ENCODE measurements around the gene PRKCQ. TPM values are rescaled to one million over a fixed set of nuclear protein-coding genes. Genes with fewer than 3 reads are reported as not detected.

PRKCQ gene
- total RNA-seq, 2 experiments from 2014 or later = 44.8 to 47.0 TPM

GRCh38 chr10:6409971-6410643 is 170.0 kb downstream of the PRKCQ start:
- ChIA-PET POLR2A (interaction anchor here (0.6 to 1.4 kb wide), 4 partner anchors 25 to 543 kb away, joined by 3 to 4 read pairs (median 4); partner anchors contain the start of gene PFKFB3), CTCF (interaction anchor here (0.6 to 1.8 kb wide), 5 partner anchors 8 to 304 kb away, joined by 3 to 5 read pairs (median 3); partner anchors contain the start of gene PFKFB3)

DNA sequence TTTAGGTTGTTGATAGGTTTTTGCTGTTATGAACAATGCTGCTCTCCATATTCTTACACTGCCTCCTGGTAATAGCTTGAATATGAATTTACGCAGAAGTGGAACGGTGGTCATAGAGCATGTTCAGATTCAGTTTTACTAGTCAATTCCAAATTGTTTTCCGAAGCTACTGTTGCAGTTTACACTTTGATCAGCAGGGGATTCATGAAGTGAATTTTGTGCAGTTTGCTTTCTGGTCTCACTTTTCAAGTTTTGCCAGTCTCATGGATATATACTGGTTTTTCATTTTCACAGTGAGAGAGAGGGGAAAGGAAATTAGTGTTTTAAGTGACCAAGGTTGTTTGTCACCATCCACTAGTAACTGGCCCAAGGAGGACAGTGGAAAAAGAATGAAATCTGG is 171.3 kb downstream of the PRKCQ start:
- CTCF ChIA-PET = interaction anchor here (0.8 kb wide), 1 partner anchor 12 kb away, joined by 3 read pairs; no protein-coding TSS in a partner anchor
- POLR2A ChIA-PET = no interaction called here

- ChIA-PET CTCF (interaction anchor here (1.4 to 3.3 kb wide), 3 partner anchors 200 to 216 kb away, joined by 3 to 35 read pairs (median 6); partner anchors contain the start of gene PFKFB3), POLR2A (interaction anchor here (1.3 to 2.4 kb wide), 2 partner anchors 59 to 205 kb away, joined by 8 to 15 read pairs; partner anchors contain the start of gene PFKFB3)
These were observed 172.9 kb downstream of the PRKCQ start for GRCh38 chr10:6407034-6407721.

GRCh38 chr10:6406220-6407033 is 173.6 kb downstream of the PRKCQ start:
- POLR2A ChIA-PET = interaction anchor here (1.3 to 2.4 kb wide), 2 partner anchors 58 to 205 kb away, joined by 8 to 15 read pairs; partner anchors contain the start of gene PFKFB3
- CTCF ChIA-PET = interaction anchor here (1.0 to 3.3 kb wide), 6 partner anchors 175 to 273 kb away, joined by 3 to 35 read pairs (median 4); partner anchors contain the start of gene PFKFB3

DNA sequence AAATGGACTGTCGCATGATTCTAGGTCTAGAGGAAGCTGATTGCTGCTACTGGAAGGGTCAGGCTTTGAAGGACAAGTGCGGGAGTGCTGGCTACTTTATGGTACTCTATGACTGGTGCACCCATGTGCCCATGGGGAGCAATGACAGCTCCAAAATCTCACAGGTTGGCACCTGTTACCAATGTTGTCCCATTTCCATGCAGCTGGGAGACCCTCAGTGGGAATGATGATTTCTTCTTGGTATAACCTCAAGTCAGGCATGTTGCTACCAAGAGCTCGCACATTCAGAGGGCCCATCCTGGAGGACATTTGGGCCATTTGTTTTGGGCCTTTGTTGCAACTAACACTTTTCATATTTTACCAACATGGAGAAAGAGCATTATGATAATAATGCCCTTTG is 174.4 kb downstream of the PRKCQ start:
- POLR2A ChIA-PET = interaction anchor here (2.4 kb wide), 1 partner anchor 204 kb away, joined by 15 read pairs; the partner anchor contains the start of gene PFKFB3
- CTCF ChIA-PET = interaction anchor here (0.5 to 3.3 kb wide), 7 partner anchors 143 to 274 kb away, joined by 3 to 35 read pairs (median 3); partner anchors contain the start of gene PFKFB3

DNA sequence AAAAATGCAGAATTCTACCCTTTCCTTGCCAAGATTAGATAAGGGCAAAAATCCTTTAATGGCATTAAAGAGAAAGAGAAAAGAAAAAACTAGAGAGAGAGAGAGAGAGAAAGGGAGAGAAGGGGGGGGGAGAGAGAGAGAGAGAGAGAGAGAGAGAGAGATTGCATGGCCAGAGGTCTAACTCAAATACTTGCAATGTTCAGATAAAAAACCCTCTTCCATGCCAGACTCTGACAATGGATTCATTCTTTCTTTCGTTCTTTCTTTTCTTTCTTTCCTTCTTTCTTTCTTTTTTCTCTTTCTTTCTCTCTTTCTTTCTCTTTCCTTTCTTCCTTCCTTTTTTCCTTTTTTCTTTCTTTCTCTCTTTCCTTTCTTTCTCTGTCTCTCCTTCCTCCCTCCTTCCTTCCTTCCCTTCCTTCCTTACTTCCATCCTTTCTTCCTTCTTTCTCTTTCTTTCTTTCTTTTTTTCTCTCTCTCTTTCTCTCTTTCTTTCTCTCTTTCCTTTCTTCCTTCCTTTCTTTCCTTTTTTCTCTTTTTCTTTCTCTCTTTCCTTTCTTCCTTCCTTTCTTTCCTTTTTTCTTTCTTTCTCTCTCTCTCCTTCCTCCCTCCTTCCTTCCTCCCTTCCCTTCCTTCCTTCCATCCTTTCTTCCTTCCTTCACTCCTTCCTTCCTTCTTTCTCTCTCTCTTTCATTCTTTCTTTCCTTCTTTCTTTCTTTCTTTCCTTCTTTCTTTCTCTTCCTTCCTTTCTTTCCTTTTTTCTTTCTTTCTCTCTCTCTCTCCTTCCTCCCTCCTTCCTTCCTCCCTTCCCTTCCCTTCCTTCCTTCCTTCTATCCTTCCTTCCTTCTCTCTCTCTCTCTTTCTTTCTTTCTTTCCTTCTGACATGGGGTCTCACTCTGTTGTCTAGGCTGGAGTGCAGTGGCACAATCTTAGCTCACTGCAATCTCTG is 175.7 kb downstream of the PRKCQ start:
- ChIA-PET POLR2A (no interaction called here), CTCF (interaction anchor here (3.3 kb wide), 1 partner anchor 203 kb away, joined by 35 read pairs; the partner anchor contains the start of gene PFKFB3)

DNA sequence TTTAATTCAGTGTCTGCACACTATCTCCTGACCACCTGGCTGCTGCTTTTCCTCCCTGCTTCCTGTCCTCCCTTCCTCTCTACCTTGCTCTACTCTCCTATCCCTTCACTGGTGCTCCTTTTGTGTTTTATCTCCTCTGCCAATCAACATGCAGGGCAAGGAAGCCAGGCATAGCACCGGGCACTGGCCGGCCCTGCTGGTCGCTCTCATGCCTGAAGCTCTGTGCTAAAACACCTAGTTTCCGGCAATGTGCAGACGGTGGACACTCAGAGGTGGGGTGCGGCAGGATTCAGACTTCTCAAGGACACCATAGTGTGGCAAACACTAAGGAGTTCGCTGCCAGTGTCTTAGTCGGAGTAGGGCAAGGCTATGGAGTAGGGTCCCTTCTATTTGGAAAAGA is 177.1 kb downstream of the PRKCQ start:
- POLR2A ChIA-PET = interaction anchor here (2.1 kb wide), 1 partner anchor 200 kb away, joined by 18 read pairs; the partner anchor contains the start of gene PFKFB3
- CTCF ChIA-PET = interaction anchor here (0.5 to 5.3 kb wide), 8 partner anchors 12 to 968 kb away, joined by 3 to 60 read pairs (median 6); partner anchors contain the start of gene PFKFB3

- ChIA-PET POLR2A (interaction anchor here (0.6 to 2.1 kb wide), 3 partner anchors 100 to 772 kb away, joined by 6 to 18 read pairs (median 9); partner anchors contain the start of gene PFKFB3), CTCF (interaction anchor here (0.6 to 5.3 kb wide), 31 partner anchors 8 to 1369 kb away, joined by 3 to 60 read pairs (median 4); partner anchors contain the start of gene PFKFB3)
These were observed 177.7 kb downstream of the PRKCQ start for GRCh38 chr10:6402349-6402709.

- CTCF ChIA-PET = interaction anchor here (0.6 to 5.3 kb wide), 36 partner anchors 9 to 1370 kb away, joined by 3 to 60 read pairs (median 4); partner anchors contain the start of gene PFKFB3
- POLR2A ChIA-PET = interaction anchor here (0.5 to 2.1 kb wide), 5 partner anchors 100 to 772 kb away, joined by 3 to 18 read pairs (median 7); partner anchors contain the start of gene PFKFB3
These were observed 178.3 kb downstream of the PRKCQ start for GRCh38 chr10:6401558-6402348.

GRCh38 chr10:6400821-6401465 is 179.1 kb downstream of the PRKCQ start:
- POLR2A ChIA-PET = interaction anchor here (0.6 to 2.1 kb wide), 3 partner anchors 101 to 198 kb away, joined by 3 to 18 read pairs (median 3); partner anchors contain the start of gene PFKFB3
- CTCF ChIA-PET = interaction anchor here (0.6 to 5.3 kb wide), 29 partner anchors 8 to 311 kb away, joined by 3 to 60 read pairs (median 4); partner anchors contain the start of gene PFKFB3

- ChIA-PET POLR2A (interaction anchor here (0.6 kb wide), 1 partner anchor 125 kb away, joined by 3 read pairs; no protein-coding TSS in a partner anchor), CTCF (interaction anchor here (0.6 to 5.3 kb wide), 11 partner anchors 13 to 311 kb away, joined by 3 to 60 read pairs (median 3); partner anchors contain the start of gene PFKFB3)
These were observed 179.7 kb downstream of the PRKCQ start for GRCh38 chr10:6400331-6400730.

DNA sequence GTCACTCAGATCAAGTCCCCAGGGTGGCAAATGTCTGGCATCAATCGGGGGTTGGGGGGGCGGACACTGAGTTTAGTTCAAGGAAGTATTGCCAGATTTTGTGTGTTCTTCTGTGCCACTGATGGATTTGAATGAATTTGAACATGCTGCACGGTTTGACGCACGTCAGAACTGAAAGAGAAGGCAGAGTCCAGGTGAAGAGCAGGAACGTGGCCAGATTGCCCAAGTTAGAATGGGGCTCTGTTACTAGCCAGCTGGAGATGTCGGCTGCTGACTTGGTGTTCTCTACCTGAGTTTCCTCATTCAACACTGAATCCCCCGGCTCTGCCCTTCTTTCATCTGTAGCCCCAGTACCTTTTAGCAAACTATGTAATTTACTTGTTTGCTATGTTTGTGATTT is 180.2 kb downstream of the PRKCQ start:
- POLR2A ChIA-PET = no interaction called here
- CTCF ChIA-PET = interaction anchor here (1.2 to 5.3 kb wide), 3 partner anchors 116 to 289 kb away, joined by 3 to 60 read pairs (median 6); partner anchors contain the start of gene PFKFB3

DNA sequence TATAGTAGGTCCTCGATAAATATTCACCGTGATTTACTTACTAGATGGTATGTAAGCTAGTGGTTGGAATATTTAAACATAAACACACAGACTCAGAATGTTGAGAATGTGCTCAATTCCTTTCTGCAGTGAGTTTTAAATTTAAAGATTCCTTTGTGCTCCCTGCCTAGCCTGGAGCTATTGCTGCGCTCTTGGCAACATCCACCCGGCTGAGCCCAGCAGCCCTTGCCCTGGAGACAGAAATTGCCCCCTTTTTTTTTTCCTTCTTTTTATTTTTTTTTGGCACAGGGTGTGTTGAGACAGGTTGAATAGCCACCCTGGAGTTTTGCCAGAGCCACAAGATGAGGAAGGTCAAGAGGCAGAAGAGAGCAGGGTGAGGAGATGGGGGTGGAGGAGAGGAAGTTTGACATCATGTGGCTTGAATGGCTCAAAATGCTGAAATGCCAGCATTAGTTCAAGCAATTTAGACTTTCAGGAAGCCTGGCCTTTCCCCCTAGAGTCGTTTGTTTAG is 180.8 kb downstream of the PRKCQ start:
- POLR2A ChIA-PET = interaction anchor here (0.9 kb wide), 1 partner anchor 197 kb away, joined by 3 read pairs; the partner anchor contains the start of gene PFKFB3
- CTCF ChIA-PET = interaction anchor here (1.0 to 5.3 kb wide), 2 partner anchors 180 to 198 kb away, joined by 3 to 60 read pairs; partner anchors contain the start of gene PFKFB3

- POLR2A ChIA-PET = interaction anchor here (0.9 kb wide), 1 partner anchor 196 kb away, joined by 3 read pairs; the partner anchor contains the start of gene PFKFB3
- CTCF ChIA-PET = interaction anchor here (1.0 to 5.3 kb wide), 2 partner anchors 179 to 197 kb away, joined by 3 to 60 read pairs; partner anchors contain the start of gene PFKFB3
These were observed 181.7 kb downstream of the PRKCQ start for GRCh38 chr10:6398399-6398798.

GRCh38 chr10:6396652-6397051 is 183.4 kb downstream of the PRKCQ start:
- POLR2A ChIA-PET = no interaction called here

More at GRCh38 chr10:6396652-6397051, 183.4 kb downstream of the PRKCQ start:
- CTCF ChIA-PET = interaction anchor here (1.4 kb wide), 1 partner anchor 194 kb away, joined by 3 read pairs; the partner anchor contains the start of gene PFKFB3

Measured in activated CD8-positive, alpha-beta memory T cell treated with anti-CD3 and anti-CD28 coated beads for 36 hours (primary cell).